Activated T-cell treated with anti-CD3 and anti-CD28 coated beads, Interleukin-2, amount 50 U/mL, for 1 hour (primary cell): ENCODE measurements around the gene CFAP46.
A peak's percentile ranks its signal among the peaks of the same experiment; 100 is the strongest.

Experiments
- DNase-seq: peaks from one replicate; pipeline ENCODE4 v3.0.0-alpha.2; 2020

CFAP46 gene

DNA sequence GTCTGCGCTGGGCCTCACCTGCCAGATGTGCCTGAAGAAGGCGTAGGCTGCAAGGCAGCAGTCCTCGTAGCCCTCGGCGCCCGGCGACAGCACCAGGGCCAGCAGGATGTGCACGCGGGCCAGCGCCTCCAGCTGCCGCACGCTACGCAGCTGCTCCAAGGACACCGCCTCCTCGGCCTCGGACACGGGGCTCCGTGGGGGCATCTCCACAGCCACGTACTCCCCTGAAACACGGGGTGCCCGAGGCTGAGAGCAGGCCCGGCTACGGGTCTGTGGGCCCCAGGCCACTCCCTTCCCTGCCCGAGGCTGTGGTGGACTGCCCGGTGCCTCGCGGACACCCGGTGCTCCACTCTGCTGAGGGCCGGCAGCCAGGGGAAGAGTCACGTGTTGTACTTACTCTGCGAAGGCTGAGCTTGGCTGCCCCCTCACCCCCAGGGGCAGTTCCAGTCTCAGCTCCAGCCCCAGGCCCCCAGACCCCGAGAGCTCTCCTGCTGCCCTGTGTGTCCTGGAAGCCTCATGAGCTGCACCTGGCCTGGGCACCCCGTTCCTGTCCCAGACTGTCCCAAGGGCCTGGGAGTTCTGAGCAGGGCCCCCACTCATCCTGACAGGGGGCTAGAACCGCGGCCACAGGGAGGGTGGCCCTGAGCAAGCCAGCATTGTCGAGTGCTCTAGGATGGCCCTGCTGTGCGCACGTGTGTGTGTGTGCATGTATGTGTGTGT lies 62.8 kb downstream of the CFAP46 start:
- no peak for DNase-seq

- no peak for DNase-seq
Measured at GRCh38 chr10:132878730-132879407, 63.5 kb downstream of the CFAP46 start.

- DNase-seq = no peak
Measured at GRCh38 chr10:132878091-132878729, 64.2 kb downstream of the CFAP46 start.

DNA sequence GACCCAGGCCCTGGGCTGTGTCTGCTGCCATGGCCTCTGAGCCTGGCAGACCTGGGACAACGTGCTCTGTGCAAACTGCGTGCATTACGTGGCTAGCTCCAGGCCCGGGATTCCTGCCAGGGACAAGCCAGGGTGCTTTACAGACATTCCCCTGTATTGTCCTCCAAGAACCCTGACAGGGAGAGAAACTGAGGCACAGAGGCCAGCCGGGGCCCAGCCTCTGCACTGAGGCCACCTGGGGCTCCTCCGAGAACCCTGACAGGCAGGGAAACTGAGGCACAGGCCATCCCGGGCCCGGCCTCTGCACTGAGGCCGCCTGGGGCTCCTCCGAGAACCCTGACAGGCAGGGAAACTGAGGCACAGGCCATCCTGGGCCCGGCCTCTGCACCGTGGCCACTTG lies 64.9 kb downstream of the CFAP46 start:
- no peak for DNase-seq

GRCh38 chr10:132876993-132877431 lies 65.4 kb downstream of the CFAP46 start:
- no peak for DNase-seq

DNA sequence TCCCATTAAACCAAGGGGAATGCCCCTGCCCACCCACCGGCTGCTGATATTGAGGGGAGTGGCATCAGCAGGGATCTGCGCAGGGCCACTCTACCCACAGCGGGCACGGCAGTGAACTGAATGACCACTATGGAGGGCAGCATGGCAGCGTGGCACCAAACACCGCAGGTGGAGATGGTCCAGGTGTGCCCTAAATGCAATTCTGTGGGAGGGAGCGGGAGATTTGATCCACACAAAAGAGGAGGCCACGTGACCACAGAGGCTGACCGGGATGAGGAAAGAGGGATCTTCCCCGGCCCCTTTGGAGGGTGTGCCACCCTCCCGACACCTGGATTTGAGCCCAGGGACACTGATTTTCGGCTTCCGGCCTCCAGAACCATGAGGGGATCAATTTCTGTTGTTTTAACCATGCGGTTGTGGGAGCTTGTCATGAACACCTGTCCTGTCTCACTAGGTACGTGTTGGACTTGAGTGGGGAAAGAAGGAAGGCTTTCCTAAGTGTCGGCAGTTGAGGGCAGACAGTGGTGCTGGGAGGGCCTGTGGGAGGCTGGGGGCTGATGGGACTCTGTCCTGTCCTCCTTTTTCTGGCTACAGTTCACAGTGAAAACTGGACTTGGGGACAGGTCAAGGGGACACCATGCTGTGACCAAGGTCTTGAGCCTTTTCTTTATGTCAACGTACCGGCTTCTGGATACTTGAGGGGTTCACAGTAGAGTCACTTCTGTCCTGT lies 66.1 kb downstream of the CFAP46 start:
- no peak for DNase-seq

- no peak for DNase-seq
Measured at GRCh38 chr10:132875435-132875834, 66.9 kb downstream of the CFAP46 start.

- no peak for DNase-seq
Measured at GRCh38 chr10:132873395-132873794, 69.0 kb downstream of the CFAP46 start.

GRCh38 chr10:132872658-132873057 lies 69.7 kb downstream of the CFAP46 start:
- DNase-seq = no peak

GRCh38 chr10:132870426-132870825 lies 71.9 kb downstream of the CFAP46 start:
- no peak for DNase-seq

- DNase-seq = no peak
Measured at GRCh38 chr10:132869621-132870020, 72.7 kb downstream of the CFAP46 start.

DNA sequence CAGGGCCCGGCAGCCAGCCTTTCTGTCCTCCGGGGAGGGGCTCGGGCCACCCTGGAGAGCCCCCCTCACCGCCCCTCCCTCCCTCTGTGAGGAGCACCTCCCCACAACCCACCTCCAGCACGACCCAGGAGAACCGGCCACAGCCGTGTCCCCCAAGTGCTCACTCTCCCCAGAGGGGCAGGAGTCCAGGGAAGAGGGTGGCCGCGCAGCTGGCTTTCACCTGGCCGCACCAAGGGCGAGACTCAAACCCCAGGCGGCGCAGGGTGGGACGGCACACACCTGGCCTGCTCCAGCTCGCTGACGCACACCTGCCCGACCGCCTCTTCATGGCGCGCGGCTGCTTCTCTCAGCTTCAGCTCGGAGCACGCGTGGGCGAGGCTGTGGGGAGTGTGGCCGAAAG lies 73.4 kb downstream of the CFAP46 start:
- DNase-seq = no peak

GRCh38 chr10:132867801-132868644 lies 74.3 kb downstream of the CFAP46 start:
- DNase-seq = no peak

GRCh38 chr10:132866601-132867381 lies 75.6 kb downstream of the CFAP46 start:
- DNase-seq = peak; percentile 5

GRCh38 chr10:132865851-132866600 lies 76.3 kb downstream of the CFAP46 start:
- DNase-seq = peak; percentile 11

GRCh38 chr10:132865171-132865631 lies 77.2 kb downstream of the CFAP46 start:
- no peak for DNase-seq

DNA sequence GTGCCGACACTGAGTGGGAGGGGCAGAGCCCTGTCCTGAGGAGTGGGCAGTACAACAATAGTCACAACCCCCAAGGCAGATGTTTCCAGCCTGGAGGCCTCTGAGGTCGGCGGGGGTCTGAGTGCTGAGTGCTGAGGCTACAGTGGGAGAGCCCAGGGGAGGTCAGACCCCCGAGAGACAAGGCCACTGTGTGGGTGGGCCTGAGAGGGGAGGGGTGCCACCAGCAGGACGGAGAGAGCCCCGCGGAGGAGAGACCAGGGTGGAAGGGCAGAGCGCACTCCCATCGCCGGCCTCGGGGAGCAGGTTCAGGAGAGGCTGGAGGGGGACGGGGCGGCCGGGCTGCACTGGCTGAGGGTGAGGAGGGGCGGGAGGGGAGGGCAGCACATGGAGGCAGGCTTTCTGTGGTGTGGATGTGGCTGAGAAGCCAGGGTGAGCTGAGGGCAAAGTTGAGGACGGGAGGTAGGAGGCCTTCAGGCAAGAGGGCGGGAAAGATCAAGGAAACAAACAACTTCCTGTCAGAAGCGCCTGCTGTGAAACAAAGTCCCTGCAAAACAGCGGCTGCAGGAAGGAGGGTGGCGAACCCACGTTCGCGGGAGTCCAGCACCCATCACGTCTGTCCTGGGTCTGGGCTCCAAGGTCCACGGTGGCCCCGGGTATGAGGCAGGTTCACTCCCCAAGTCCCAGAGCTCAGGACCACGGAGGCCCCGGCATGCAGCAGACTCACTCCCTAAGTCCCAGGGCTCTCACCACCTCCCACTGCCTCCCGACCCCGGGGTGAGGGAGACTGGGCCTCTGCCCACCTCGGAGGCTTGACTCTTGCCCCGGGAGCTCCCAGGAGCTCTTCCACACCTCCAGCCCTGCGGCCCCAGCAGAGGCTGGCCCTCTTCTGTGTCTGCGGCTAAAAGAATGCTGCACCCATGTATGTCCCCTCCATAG lies 79.6 kb downstream of the CFAP46 start:
- peak; percentile 15 for DNase-seq

GRCh38 chr10:132861884-132862461 lies 80.4 kb downstream of the CFAP46 start:
- peak; percentile 13 for DNase-seq

- DNase-seq = peak; percentile 12
Measured at GRCh38 chr10:132861116-132861691, 81.2 kb downstream of the CFAP46 start.
